GM21447 (cell line): ENCODE results near the gene RYR3.
"Not testable (repeated sequence)": the region's sequence is repeated elsewhere in the genome, so short reads cannot be mapped to it uniquely, and the experiment has no call there.

Experiments used
- ATAC-seq: cut with Tn5 transposase; IDR thresholded peaks from one replicate; pipeline ENCODE4 v1.9.1; 2021; ENCODE audit not compliant: unreplicated experiment

The RYR3 gene

GRCh38 chr15:33565094-33565493 is 254.3 kb downstream of the RYR3 start:
- no peak for ATAC-seq

GRCh38 chr15:33567652-33568051 is 256.9 kb downstream of the RYR3 start:
- ATAC-seq, result no peak

DNA sequence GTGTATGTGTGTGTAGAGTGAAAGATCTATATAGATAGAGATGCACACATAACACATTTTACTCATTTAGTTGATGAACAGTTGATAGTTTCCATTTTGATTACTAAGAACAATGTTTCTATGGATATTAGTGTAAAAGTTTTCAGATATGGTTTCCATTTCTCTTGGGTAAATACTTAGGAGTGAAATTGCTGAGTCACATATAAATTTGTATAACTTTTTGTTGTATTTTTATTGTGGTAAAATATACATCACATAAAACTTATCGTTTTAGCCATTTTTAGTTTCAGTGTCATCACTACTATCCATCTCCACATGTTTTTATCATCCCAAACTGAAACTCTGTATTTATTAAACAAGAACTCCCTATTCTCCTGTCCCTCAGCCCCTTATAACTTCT is 258.3 kb downstream of the RYR3 start:
- ATAC-seq, result no peak

DNA sequence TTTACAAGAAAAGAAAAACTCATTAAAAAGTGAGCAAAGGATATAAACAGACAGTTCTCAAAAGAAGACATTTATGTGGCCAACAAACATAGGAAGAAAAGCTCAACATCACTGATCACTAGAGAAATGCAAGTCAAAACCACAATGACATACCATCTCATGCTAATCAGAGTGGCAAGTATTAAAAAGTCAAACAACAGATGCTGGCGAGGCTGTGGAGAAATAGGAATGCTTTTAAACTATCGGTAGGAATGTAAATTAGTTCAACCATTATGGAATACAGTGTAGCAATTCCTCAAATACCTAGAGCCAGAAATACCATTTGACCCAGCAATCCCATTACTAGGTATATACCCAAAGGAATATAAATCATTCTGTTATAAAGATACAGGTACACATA is 267.1 kb downstream of the RYR3 start:
- ATAC-seq, result not testable (repeated sequence)

DNA sequence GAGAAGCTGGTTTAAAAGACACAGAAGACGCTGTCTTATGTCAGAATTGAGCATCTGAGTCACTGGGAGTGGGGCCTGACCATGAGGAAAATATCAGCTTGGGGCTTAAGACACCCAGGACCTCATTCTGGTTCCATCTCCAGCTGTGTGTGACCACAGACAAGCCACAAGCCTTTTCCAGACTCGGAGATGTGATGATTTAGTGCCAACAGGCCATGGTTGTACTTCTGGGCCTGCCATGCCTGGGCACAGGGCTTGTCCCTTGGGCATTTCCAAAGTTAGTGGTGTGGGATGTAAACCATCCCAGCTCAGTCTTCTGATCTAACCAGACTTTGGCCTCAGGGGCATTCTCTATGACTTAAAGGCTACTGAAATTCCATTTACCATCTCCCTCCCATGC is 269.8 kb downstream of the RYR3 start:
- no peak for ATAC-seq

- ATAC-seq, result no peak
Observed at GRCh38 chr15:33581032-33581431, 270.3 kb downstream of the RYR3 start.

DNA sequence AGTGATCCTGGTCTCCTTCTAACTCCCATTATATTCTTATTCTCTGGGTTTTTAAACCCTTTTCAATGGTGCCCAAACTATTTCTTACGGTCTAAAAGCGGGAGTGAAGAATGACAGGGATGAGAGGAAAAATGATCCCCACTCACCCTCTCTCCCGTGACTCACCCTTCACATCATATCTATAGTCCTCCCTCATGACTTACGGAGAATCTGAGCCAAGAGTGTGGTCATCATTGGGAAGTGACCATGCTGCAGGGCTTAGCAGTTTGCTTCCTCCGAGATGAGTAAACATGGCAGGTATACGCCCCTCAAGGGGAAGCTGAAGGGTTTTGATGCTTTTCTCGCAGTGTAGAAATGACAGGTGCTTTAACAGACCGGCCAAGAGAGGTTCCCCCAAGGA is 274.0 kb downstream of the RYR3 start:
- ATAC-seq, result no peak

DNA sequence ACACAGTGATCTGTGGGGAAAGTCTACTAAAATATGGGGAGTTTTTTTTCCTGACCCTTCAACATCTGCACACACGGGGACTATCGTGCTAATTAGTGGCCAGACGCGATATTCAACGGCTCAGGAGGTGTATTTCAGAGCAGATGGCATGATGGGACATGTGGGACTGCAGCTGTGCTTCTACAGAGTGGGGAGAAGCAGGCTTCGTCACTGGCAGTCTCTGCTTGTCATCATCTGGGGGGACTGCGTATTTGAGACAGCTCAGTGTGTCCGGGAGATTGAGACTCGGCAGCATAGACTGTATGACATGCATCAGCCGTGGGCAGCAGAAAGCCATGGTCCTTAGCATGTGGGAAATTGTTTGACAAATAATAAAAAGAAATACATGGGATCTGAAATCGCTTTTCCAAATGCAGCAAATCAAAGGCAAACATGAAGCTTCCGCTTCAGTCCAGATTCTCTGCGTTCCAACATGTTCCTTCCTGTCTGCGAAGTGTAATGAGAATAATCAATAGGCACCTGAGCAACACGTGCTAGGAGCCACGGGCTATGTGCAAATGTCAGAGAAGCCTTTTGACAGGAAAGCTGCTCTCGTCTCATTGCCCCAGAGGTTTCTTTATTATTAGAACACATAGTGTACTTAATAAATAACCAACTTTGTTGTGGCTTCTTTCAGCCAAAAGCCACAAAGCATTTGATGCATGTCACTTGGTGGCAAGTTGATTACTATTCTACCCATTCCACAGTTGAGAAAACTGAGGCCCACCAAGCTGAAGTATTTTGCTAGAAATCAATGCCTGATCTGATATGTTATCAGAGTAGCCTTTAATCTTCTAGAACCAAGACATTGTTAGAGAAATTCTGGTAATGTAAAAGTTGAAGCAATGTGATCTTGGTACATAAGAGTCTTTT is 276.3 kb downstream of the RYR3 start:
- no peak for ATAC-seq

DNA sequence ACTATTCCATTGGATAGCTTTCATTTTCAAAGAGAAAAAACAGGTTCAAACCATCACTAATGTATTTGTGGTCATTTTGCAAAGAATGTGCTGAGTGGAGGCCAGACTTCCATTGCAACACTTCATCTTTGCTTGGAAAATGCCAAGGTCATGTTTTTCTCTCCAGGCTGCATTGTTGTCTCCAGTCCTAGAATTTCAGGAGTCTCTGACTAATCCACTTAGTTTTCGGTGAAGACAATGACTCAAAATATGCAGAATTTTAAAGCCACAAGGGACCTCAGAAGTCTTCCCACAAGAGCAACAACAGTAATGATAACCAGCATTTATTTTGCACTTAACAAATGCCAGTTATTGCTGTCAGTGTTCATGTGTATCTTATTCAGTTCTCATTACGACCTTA is 277.0 kb downstream of the RYR3 start:
- ATAC-seq, result no peak

DNA sequence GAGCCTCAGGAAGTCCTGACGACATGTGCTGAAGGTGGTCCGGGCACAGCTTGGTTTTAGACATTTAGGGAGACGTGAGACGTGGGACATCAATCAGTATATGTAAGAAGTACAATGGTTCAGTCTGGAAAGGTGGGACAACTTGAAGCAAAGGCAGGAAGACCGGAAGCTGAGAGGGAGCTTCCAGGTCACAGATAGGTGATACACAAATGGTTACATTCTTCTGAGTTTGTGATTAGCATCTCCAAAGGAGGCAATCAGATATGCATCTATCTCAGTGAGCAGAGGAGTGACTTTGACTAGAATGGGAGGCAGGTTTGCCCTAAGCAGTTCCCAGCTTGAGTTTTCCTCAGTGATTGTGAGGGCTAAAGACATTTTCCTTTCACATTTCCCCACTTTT is 282.1 kb downstream of the RYR3 start:
- no peak for ATAC-seq

GRCh38 chr15:33598382-33598781 is 287.6 kb downstream of the RYR3 start:
- ATAC-seq, result not testable (repeated sequence)

GRCh38 chr15:33600212-33600611 is 289.4 kb downstream of the RYR3 start:
- ATAC-seq, result no peak

DNA sequence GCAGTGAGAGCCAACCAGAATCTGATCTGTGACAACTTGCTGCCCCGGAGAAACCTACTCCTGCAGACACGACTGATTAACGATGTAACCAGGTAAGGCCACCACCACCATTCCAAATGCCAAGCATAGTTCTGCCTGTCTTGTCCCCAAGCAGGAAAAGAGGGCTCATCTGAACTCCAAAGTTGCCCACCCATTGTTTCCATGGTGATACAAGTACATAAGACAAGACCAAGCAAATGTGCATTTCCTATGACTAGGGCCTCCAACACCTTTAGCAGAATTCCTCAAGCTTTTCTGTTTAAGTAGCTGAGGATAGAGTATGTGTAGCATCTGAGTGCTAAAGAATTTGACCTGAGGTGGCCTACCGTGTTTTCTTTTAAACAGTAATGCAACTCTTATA is 290.7 kb downstream of the RYR3 start:
- ATAC-seq, result no peak

GRCh38 chr15:33608714-33609113 is 297.9 kb downstream of the RYR3 start:
- ATAC-seq, result no peak

GRCh38 chr15:33612721-33613304 is 302.0 kb downstream of the RYR3 start:
- no peak for ATAC-seq

GRCh38 chr15:33616475-33616874 is 305.7 kb downstream of the RYR3 start:
- ATAC-seq, result no peak

- ATAC-seq, result no peak
Observed at GRCh38 chr15:33618350-33618749, 307.6 kb downstream of the RYR3 start.

DNA sequence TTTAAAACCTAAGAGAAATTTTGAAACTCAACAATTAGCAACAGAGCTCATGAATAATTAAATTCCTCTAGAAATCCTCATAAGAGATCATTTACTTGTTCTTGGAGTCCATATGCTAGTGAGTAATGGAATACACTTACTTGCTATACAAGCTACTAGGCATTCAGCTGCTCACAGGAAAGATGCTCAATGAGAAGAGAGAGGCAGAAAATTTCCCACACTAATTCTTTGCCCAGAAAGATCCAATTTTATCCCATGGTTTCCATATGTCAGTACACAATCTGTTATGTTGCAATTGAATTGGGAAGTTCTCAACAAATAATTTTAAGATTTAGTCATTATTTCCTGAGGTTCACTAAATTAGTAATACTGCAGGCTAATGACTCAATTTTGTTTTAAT is 310.4 kb downstream of the RYR3 start:
- ATAC-seq, result no peak

DNA sequence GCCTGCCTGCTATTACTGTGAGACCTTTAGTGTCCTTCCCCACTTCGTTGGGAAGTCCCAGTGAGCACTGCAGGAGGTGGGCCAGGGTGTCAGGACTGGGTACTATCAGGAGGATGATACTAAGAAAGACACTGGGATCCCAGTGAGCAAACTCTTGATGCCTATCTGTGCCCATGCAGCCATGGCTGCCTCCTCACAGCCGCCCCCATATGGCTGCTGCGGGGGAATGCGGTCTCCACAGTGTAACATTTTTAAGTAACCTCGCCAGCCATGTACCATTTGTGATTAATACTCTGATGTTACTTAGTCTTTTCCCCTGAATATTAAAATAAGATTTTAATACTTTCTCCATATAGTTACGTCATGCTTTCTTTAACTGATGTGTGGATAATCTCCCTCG is 312.2 kb downstream of the RYR3 start:
- no peak for ATAC-seq

DNA sequence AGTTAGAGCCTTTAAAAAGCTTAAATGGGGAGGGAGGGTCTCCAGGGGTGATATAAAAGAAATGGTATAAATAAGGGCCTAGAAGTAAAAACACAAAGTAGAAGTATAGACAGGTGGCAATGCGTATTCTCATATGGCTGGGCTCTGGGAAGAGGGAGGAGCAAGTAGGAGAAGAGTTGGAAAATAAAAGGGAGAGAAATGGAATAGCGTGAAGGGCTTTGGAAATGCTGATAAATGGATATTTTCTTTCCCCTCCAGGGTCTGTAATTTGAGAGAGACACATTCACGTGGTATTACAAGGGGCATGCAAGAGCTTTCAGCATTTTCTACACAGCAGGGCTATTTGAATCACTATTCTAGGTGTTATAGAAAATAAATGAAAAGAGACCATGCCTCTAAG is 313.7 kb downstream of the RYR3 start:
- ATAC-seq, result no peak

- no peak for ATAC-seq
Observed at GRCh38 chr15:33629647-33630046, 318.9 kb downstream of the RYR3 start.

GRCh38 chr15:33636234-33636633 is 325.5 kb downstream of the RYR3 start:
- no peak for ATAC-seq

- no peak for ATAC-seq
Observed at GRCh38 chr15:33636958-33637357, 326.2 kb downstream of the RYR3 start.
